GM12878 (cell line): ENCODE measurements around the gene NPRL2. TPM values are rescaled to one million over a fixed set of nuclear protein-coding genes. Genes with fewer than 3 reads are reported as not detected.

Experiments
- ATAC-seq: fragments of 200-7000 bp; cut with Tn5 transposase; 3 replicates; pipeline ENCODE4 v1.9.1; 2020; ENCODE audit warnings: mild to moderate bottlenecking, moderate library complexity
- BruUV-seq: library from RNA; stranded (reverse); fragments of 400-500 nt; replicated peaks from 2 replicates; lab custom pipeline; 2021; lab: Mats Ljungman, UMichigan
- CTCF ChIA-PET: fragments of 300-600 bp; sonication (Branson Sonifier 250); formaldehyde crosslinking; extraction: SDS; loops from one replicate; lab custom pipeline; 2021; ENCODE audit warnings: inconsistent platforms; lab: Yijun Ruan, JAX
- POLR2A ChIA-PET: fragments of 350-600 bp; formaldehyde crosslinking; extraction: SDS; loops from one replicate; lab custom pipeline; 2021; ENCODE audit warnings: inconsistent platforms; lab: Charles Lee
- RAD21 ChIA-PET: fragments of 300-600 bp; sonication (Branson Sonifier 250); formaldehyde crosslinking; loops from one replicate; lab custom pipeline; 2023; ENCODE audit warnings: antibody characterized with exemption; ENCODE audit not compliant: unreplicated experiment; lab: Charles Lee
- SMC1A ChIA-PET: fragments of 300-600 bp; sonication (Branson Sonifier 250); formaldehyde crosslinking; loops from one replicate; lab custom pipeline; 2023; ENCODE audit not compliant: unreplicated experiment, uncharacterized antibody; lab: Charles Lee
- DNase-seq: peaks from one replicate; pipeline ENCODE4 v3.0.0-alpha.2; 2011; ENCODE audit warnings: low read depth, low spot score
- FAIRE-seq: peaks from 3 replicates; lab custom pipeline; 2011; peaks lifted over from hg19 to GRCh38; lab: Jason Lieb, UNC
- H2AFZ ChIP-seq: 2 replicates; pipeline ENCODE4 v1.6.0; 2011; ENCODE audit warnings: low read depth, low read length, control low read depth; ENCODE audit not compliant: control insufficient read depth
- H3K27ac ChIP-seq: 2 replicates; pipeline ENCODE4 v1.5.1; 2011; ENCODE audit warnings: control low read depth; ENCODE audit not compliant: control insufficient read depth, insufficient read depth
- H3K27me3 ChIP-seq, 2 experiments: replicated peaks in 1 of 2; 2 replicates each; pipeline versions ENCODE4 v1.6.0 to v1.6.1; 2011; ENCODE audit warnings: low read length in 1 of 2; ENCODE audit not compliant: control insufficient read depth in 2 of 2, insufficient read depth in 2 of 2
- H3K36me3 ChIP-seq, 2 experiments: 2 replicates each; pipeline ENCODE4 v1.5.1; 2011; ENCODE audit warnings: low read length in 1 of 2; ENCODE audit not compliant: control insufficient read depth in 2 of 2, insufficient read depth in 2 of 2
- H3K4me1 ChIP-seq: 2 replicates; pipeline ENCODE4 v1.6.1; 2011; ENCODE audit warnings: mild to moderate bottlenecking, low read length, moderate library complexity, mixed read lengths; ENCODE audit not compliant: control insufficient read depth, insufficient read depth
- H3K4me2 ChIP-seq: 2 replicates; pipeline ENCODE4 v1.6.0; 2011; ENCODE audit warnings: control low read depth; ENCODE audit not compliant: control insufficient read depth, insufficient read depth
- H3K4me3 ChIP-seq: fragments of 200-600 bp; sonication (generic); 2 replicates; pipeline ENCODE4 v1.5.1; 2016
- H3K79me2 ChIP-seq: 2 replicates; pipeline ENCODE4 v1.6.0; 2011; ENCODE audit warnings: low read length; ENCODE audit not compliant: control insufficient read depth, insufficient read depth
- H3K9ac ChIP-seq: 2 replicates; pipeline ENCODE4 v1.8.0; 2011; ENCODE audit warnings: low read length, control low read depth, mixed read lengths; ENCODE audit not compliant: control insufficient read depth, insufficient read depth
- H3K9me3 ChIP-seq: replicated peaks from 3 replicates; pipeline ENCODE4 v1.5.1; 2011; ENCODE audit warnings: mild to moderate bottlenecking, low read length; ENCODE audit not compliant: control insufficient read depth, insufficient read depth
- H4K20me1 ChIP-seq: 2 replicates; pipeline ENCODE4 v1.6.0; 2011; ENCODE audit not compliant: control insufficient read depth, insufficient read depth
- ASH2L ChIP-seq: fragments of 300-600, 200-600 bp; sonication (generic); IDR thresholded peaks from 2 replicates; pipeline ENCODE4 v1.6.1; 2017; ENCODE audit warnings: low read depth, mild to moderate bottlenecking, borderline replicate concordance
- CEBPZ ChIP-seq: fragments of 150-350 bp; IDR thresholded peaks from 2 replicates; pipeline ENCODE4 v1.6.1; 2016; ENCODE audit warnings: low read depth, low read length
- CHD4 ChIP-seq: fragments of 200-600 bp; sonication (generic); IDR thresholded peaks from 2 replicates; pipeline ENCODE4 v1.6.1; 2016; ENCODE audit warnings: mild to moderate bottlenecking
- FOXM1 ChIP-seq: IDR thresholded peaks from 2 replicates; pipeline ENCODE4 v1.6.1; 2012; ENCODE audit warnings: low read depth, mild to moderate bottlenecking, inconsistent platforms, low read length, moderate library complexity
- KDM1A ChIP-seq: fragments of 200-600 bp; sonication (generic); IDR thresholded peaks from 2 replicates; pipeline ENCODE4 v1.6.1; 2016; ENCODE audit warnings: borderline replicate concordance
- MYB ChIP-seq: fragments of 150-350 bp; IDR thresholded peaks from 2 replicates; pipeline ENCODE4 v1.6.1; 2014; ENCODE audit warnings: mild to moderate bottlenecking, low read depth, low read length, borderline replicate concordance
- NFXL1 ChIP-seq: fragments of 450-650 bp; IDR thresholded peaks from 2 replicates; pipeline ENCODE4 v1.6.1; 2017; ENCODE audit warnings: antibody characterized with exemption, mild to moderate bottlenecking, borderline replicate concordance
- SIN3A ChIP-seq: IDR thresholded peaks from 2 replicates; pipeline ENCODE4 v1.6.1; 2012; ENCODE audit warnings: low read depth, low read length, improper control_type of control experiment
- TCF3 ChIP-seq: IDR thresholded peaks from 2 replicates; pipeline ENCODE4 v1.6.1; 2012; ENCODE audit warnings: low read depth, mild to moderate bottlenecking, low read length, borderline replicate concordance; ENCODE audit not compliant: insufficient read depth
- ZBTB33 ChIP-seq: fragments of 450-650 bp; IDR thresholded peaks from 2 replicates; pipeline ENCODE4 v1.6.1; 2017; ENCODE audit warnings: mild to moderate bottlenecking
- WGBS: methylation state at CpG from one replicate; pipeline ENCODE4 v1.1.6; 2016; ENCODE audit warnings: low lambda C conversion rate; ENCODE audit not compliant: insufficient replicate concordance, insufficient coverage; ENCODE audit errors: missing lambda C conversion rate; 5-methylcytosine and 5-hydroxymethylcytosine counted together
- in situ Hi-C: fragments of 300-500 bp; cut with MboI; formaldehyde crosslinking; loops from 9 replicates; pipeline ENCODE4 v1.14.3; 2018; ENCODE audit warnings: mixed read lengths
- intact Hi-C: fragments of 100-400 bp; cut with micrococcal nuclease; formaldehyde crosslinking; loops from one replicate; pipeline ENCODE4 v1.14.2; 2022; ENCODE audit not compliant: unreplicated experiment
- polyA plus RNA-seq, 11 experiments: library from polyadenylated mRNA; depleted of rRNA in 4 of 11; unstranded in 6 of 11; stranded (reverse) in 5 of 11; fragments of >200 nt; fragmentation: Nextera tagmentation in 4 of 11; fragmentation: Illumina TruSeq in 1 of 11; extraction: Ambion mirVana in 4 of 11; extraction: Trizol in 1 of 11; gene quantifications; 1 replicate in 1 of 11; 2 replicates in 10 of 11; pipeline versions ENCODE4 v1.2.1 to v1.2.3, GENCODE V29; 2011 to 2016; ENCODE audit warnings: inconsistent platforms in 2 of 11, missing spikeins in 2 of 11, low read depth in 1 of 11
- total RNA-seq, 4 experiments: library from RNA; depleted of rRNA in 3 of 4; stranded (reverse); fragments of >200 nt in 3 of 4; fragmentation: Illumina TruSeq in 1 of 4; extraction: Trizol in 1 of 4; gene quantifications; 2 replicates each; pipeline versions ENCODE4 v1.2.1 to v1.2.3, GENCODE V29; 2013 to 2021
- TF ChIP-seq, protein P1 (sequence below): fragments of 450-650 bp; formaldehyde crosslinking; IDR thresholded peaks from 2 replicates; pipeline ENCODE4 v1.5.0; 2022; ENCODE audit warnings: mild to moderate bottlenecking, missing genetic modification characterization

NPRL2 gene
- total and polyA plus RNA-seq, 10 of the 15 experiments (the other 5 are each of a cell fraction or from before 2014, with no cell fraction given) = 17.8 to 54.2 (median 32.9) TPM

DNA sequence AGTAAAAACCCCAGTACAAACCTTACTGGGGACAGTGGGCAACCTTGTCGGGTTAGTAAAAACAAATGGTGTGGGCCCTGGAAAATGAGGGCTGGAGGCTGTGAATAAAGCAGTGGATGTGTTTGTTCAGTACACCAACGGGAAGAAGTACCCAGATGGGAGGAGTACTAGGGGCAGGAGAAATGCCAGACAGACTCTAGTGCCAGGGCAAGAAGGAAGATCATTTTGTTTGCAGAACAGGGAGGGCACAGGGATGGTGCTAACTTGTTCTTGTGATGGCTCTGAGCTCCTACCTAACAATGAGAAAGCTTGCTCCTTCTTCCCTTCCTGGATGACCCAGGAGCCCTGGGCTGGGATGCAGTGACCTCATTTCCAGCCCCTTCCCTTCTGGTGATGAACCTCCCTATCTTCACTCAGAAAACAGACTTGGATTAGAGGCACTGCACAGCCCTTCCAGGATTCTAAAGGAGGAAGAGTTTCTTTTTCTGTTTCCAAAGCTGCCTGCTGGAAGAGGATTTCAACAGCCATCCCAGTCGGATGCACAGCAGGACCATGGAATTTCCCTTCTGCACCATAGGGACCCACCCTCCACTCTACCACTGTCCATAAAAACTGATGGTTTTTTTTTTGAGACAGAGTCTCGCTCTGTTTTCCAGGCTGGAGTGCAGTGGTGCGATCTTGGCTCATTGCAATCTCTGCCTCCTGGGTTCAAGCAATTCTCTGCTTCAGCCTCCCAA, 16.1 kb downstream of the NPRL2 start (continued):
- TF ChIP-seq, protein P1, sequence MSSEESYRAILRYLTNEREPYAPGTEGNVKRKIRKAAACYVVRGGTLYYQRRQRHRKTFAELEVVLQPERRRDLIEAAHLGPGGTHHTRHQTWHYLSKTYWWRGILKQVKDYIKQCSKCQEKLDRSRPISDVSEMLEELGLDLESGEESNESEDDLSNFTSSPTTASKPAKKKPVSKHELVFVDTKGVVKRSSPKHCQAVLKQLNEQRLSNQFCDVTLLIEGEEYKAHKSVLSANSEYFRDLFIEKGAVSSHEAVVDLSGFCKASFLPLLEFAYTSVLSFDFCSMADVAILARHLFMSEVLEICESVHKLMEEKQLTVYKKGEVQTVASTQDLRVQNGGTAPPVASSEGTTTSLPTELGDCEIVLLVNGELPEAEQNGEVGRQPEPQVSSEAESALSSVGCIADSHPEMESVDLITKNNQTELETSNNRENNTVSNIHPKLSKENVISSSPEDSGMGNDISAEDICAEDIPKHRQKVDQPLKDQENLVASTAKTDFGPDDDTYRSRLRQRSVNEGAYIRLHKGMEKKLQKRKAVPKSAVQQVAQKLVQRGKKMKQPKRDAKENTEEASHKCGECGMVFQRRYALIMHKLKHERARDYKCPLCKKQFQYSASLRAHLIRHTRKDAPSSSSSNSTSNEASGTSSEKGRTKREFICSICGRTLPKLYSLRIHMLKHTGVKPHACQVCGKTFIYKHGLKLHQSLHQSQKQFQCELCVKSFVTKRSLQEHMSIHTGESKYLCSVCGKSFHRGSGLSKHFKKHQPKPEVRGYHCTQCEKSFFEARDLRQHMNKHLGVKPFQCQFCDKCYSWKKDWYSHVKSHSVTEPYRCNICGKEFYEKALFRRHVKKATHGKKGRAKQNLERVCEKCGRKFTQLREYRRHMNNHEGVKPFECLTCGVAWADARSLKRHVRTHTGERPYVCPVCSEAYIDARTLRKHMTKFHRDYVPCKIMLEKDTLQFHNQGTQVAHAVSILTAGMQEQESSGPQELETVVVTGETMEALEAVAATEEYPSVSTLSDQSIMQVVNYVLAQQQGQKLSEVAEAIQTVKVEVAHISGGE (CRISPR knock-in tag) = no peak
- TF ChIP-seq MYB (no peak), ZBTB33 (no peak)

- Histone ChIP-seq H3K4me3 (peak overlapping the region; percentile 28; the same call in 1 of the 2 replicates), H2AFZ (no peak overlapping the region), H3K36me3 (peaks cover 19 to 27% of the 10 kb centered on the region in 2 experiments), H3K27me3 (no peaks in the 10 kb centered on the region), H3K9me3 (no peaks in the 10 kb centered on the region), H3K27ac (no peak overlapping the region), H4K20me1 (no peaks in the 10 kb centered on the region; the same call in 1 of the 2 replicates), H3K4me1 (peaks cover 10% of the 10 kb centered on the region; the same call in 1 of the 2 replicates), H3K79me2 (peaks cover 58% of the 10 kb centered on the region), H3K4me2 (peak overlapping the region; percentile 77), H3K9ac (peak overlapping the region; percentile 15; the same call in 1 of the 2 replicates)
- ATAC-seq = no peak
- no peak for FAIRE-seq
- no TSS peak for BruUV-seq
- POLR2A ChIA-PET = interaction anchor here (1.0 to 1.7 kb wide), 3 partner anchors 11 to 27 kb away, joined by 3 to 5 read pairs (median 4); partner anchors contain the start of gene HYAL2
- CTCF ChIA-PET = interaction anchor here (0.6 to 10.5 kb wide), 3 partner anchors 11 to 35 kb away, joined by 3 to 72 read pairs (median 5); partner anchors contain the start of genes HYAL2, HYAL3 and NAA80
- RAD21 ChIA-PET = no interaction called here
- SMC1A ChIA-PET = interaction anchor here (1.5 kb wide), 1 partner anchor 13 kb away, joined by 3 read pairs; no protein-coding TSS in a partner anchor
- intact Hi-C loops (no loop called here), in situ Hi-C loops (loop anchor here (10.0 kb wide), 1 partner anchor 1061 kb away; the partner anchor contains the start of gene RBM15B)
- WGBS = 74% methylated on average over 12 of the region's 12 CpGs
- DNase-seq = no peak
- TF ChIP-seq CHD4 (no peak), KDM1A (no peak), SIN3A (no peak), TCF3 (no peak), FOXM1 (no peak), CEBPZ (no peak), ASH2L (no peak), NFXL1 (no peak)
Measured at GRCh38 chr3:50333744-50334328, 16.7 kb downstream of the NPRL2 start.
